PC-3 (cell line): Measurements from ENCODE around the gene METTL26.

ENCODE experiments used
- CTCF ChIP-seq: fragments of 300-600 bp; sonication (generic); conservative IDR thresholded peaks from 2 replicates; pipeline ENCODE4 v1.5.1; 2017; ENCODE audit warnings: antibody characterized with exemption, low read depth, mild to moderate bottlenecking, low read length
- EZH2 ChIP-seq: fragments of 300-600 bp; sonication (generic); IDR thresholded peaks from one replicate; pipeline ENCODE4 v1.6.1; 2017; ENCODE audit warnings: antibody characterized with exemption, mild to moderate bottlenecking, low read length; ENCODE audit not compliant: unreplicated experiment
- EZH2phosphoT487 ChIP-seq: fragments of 300-600 bp; sonication (generic); IDR thresholded peaks from 2 replicates; pipeline ENCODE4 v1.6.1; 2018; ENCODE audit warnings: mild to moderate bottlenecking, antibody characterized with exemption, low read length, borderline replicate concordance

GRCh38 chr16:649631-650030, 13.5 kb upstream of the METTL26 start:
- TF ChIP-seq CTCF = no peak
- no peak for TF ChIP-seq EZH2
- TF ChIP-seq EZH2phosphoT487 = no peak
